H1 (cell line): ENCODE measurements around the gene CEP41. TPM values are rescaled to one million over a fixed set of nuclear protein-coding genes. Genes with fewer than 3 reads are reported as not detected.

ENCODE experiments used
- CTCF ChIA-PET: fragments of 300-600 bp; sonication (Branson Sonifier 250); formaldehyde crosslinking; loops from one replicate; lab custom pipeline; 2021; ENCODE audit not compliant: partially characterized antibody; lab: Charles Lee
- POLR2A ChIA-PET: fragments of 300-600 bp; sonication (Branson Sonifier 250); formaldehyde crosslinking; loops from one replicate; lab custom pipeline; 2021; ENCODE audit warnings: inconsistent platforms; ENCODE audit not compliant: partially characterized antibody; lab: Charles Lee
- DNase-seq, 2 experiments: peaks; one replicate each; pipeline versions ENCODE4 v3.0.0 to v3.0.0-alpha.2; 2010 to 2022; ENCODE audit warnings: low spot score in 2 of 2, low read depth in 1 of 2, mixed read lengths in 1 of 2
- FAIRE-seq: peaks from 2 replicates; lab custom pipeline; 2011; peaks lifted over from hg19 to GRCh38; lab: Jason Lieb, UNC
- H2AFZ ChIP-seq: 2 replicates; pipeline ENCODE4 v1.8.1; 2012; ENCODE audit warnings: low read length, inconsistent platforms
- H2AK5ac ChIP-seq: 2 replicates; pipeline ENCODE4 v1.6.1; 2013; ENCODE audit warnings: low read depth, low read length
- H2BK120ac ChIP-seq: replicated peaks from 2 replicates; pipeline ENCODE3; 2013; ENCODE audit warnings: low read depth, low read length, inconsistent platforms
- H2BK12ac ChIP-seq: 2 replicates; pipeline ENCODE4 v1.6.1; 2013; ENCODE audit warnings: low read depth, low read length
- H2BK15ac ChIP-seq: 2 replicates; pipeline ENCODE4 v1.6.1; 2013; ENCODE audit warnings: low read length
- H2BK20ac ChIP-seq: 2 replicates; pipeline ENCODE4 v1.6.1; 2013; ENCODE audit warnings: low read length
- H2BK5ac ChIP-seq: 2 replicates; pipeline ENCODE4 v1.6.1; 2013; ENCODE audit warnings: low read depth, low read length
- H3K14ac ChIP-seq: 2 replicates; pipeline ENCODE4 v1.6.1; 2013; ENCODE audit warnings: inconsistent platforms; ENCODE audit not compliant: insufficient read length
- H3K18ac ChIP-seq: 2 replicates; pipeline ENCODE4 v1.6.1; 2013; ENCODE audit warnings: low read length; ENCODE audit errors: extremely low read depth
- H3K23ac ChIP-seq: 2 replicates; pipeline ENCODE4 v1.6.1; 2013; ENCODE audit warnings: inconsistent platforms; ENCODE audit not compliant: insufficient read length
- H3K23me2 ChIP-seq: 2 replicates; pipeline ENCODE4 v1.6.1; 2013; ENCODE audit warnings: low read depth, low read length
- H3K27ac ChIP-seq: 2 replicates; pipeline ENCODE4 v1.6.1; 2011; ENCODE audit warnings: low read depth, low read length, inconsistent platforms
- H3K27me3 ChIP-seq, 4 experiments: replicated peaks in 1 of 4; 1 replicate in 1 of 4; 2 replicates in 3 of 4; pipeline versions ENCODE4 v1.6.1 to v1.8.1; 2011 to 2013; ENCODE audit warnings: low read length in 3 of 4, mild to moderate bottlenecking in 3 of 4, inconsistent platforms in 2 of 4, mixed read lengths in 2 of 4, moderate library complexity in 1 of 4; ENCODE audit not compliant: control insufficient read depth in 3 of 4, insufficient read depth in 3 of 4; ENCODE audit errors: extremely low read depth in 1 of 4
- H3K36me3 ChIP-seq, 4 experiments: 2 replicates each; pipeline versions ENCODE4 v1.6.1 to v1.8.1; 2011 to 2013; ENCODE audit warnings: mild to moderate bottlenecking in 4 of 4, low read length in 3 of 4, moderate library complexity in 2 of 4, control low read depth in 1 of 4, inconsistent platforms in 1 of 4; ENCODE audit not compliant: insufficient read depth in 4 of 4, control insufficient read depth in 2 of 4
- H3K4ac ChIP-seq: replicated peaks from 2 replicates; pipeline ENCODE3; 2013; ENCODE audit warnings: low read length, low read depth, mixed read lengths, inconsistent platforms; ENCODE audit not compliant: insufficient read length
- H3K4me1 ChIP-seq, 4 experiments: replicated peaks in 1 of 4; 1 replicate in 1 of 4; 2 replicates in 3 of 4; pipeline versions ENCODE4 v1.6.1 to v1.8.1; 2011 to 2013; ENCODE audit warnings: low read length in 3 of 4, inconsistent platforms in 2 of 4, mixed read lengths in 1 of 4; ENCODE audit not compliant: insufficient read depth in 4 of 4, control insufficient read depth in 3 of 4
- H3K4me2 ChIP-seq, 2 experiments: 2 replicates each; pipeline versions ENCODE4 v1.6.1 to v1.8.1; 2011 to 2013; ENCODE audit warnings: low read depth in 2 of 2, low read length in 2 of 2, control low read depth in 1 of 2, inconsistent platforms in 1 of 2, mild to moderate bottlenecking in 1 of 2; ENCODE audit not compliant: insufficient read depth in 1 of 2
- H3K4me3 ChIP-seq, 4 experiments: fragments of 200-600, 300-600 bp in 1 of 4; sonication (generic), shearing (Covaris generic), sonication (Bioruptor Twin) in 1 of 4; 2 replicates each; pipeline versions ENCODE4 v1.5.1 to v1.8.1; 2011 to 2016; ENCODE audit warnings: low read length in 4 of 4, low read depth in 3 of 4, control low read depth in 2 of 4, inconsistent platforms in 2 of 4, mild to moderate bottlenecking in 2 of 4, mixed read lengths in 1 of 4, moderate library complexity in 1 of 4; ENCODE audit not compliant: insufficient read depth in 2 of 4; ENCODE audit errors: extremely low read depth in 1 of 4
- H3K56ac ChIP-seq: replicated peaks from 2 replicates; pipeline ENCODE3; 2013; ENCODE audit warnings: low read depth, mild to moderate bottlenecking, mixed read lengths, low read length, inconsistent platforms; ENCODE audit not compliant: insufficient read length
- H3K79me1 ChIP-seq: 2 replicates; pipeline ENCODE4 v1.6.1; 2013; ENCODE audit warnings: low read depth, low read length, control low read depth
- H3K79me2 ChIP-seq, 2 experiments: 2 replicates each; pipeline versions ENCODE4 v1.6.1 to v1.8.1; 2012 to 2013; ENCODE audit warnings: low read length in 2 of 2, mild to moderate bottlenecking in 2 of 2, inconsistent platforms in 1 of 2; ENCODE audit not compliant: insufficient read depth in 2 of 2, control insufficient read depth in 1 of 2
- H3K9ac ChIP-seq, 4 experiments: replicated peaks in 1 of 4; 1 replicate in 1 of 4; 2 replicates in 3 of 4; pipeline versions ENCODE4 v1.6.1 to v1.8.1; 2011 to 2013; ENCODE audit warnings: low read depth in 3 of 4, low read length in 3 of 4, control low read depth in 2 of 4, mild to moderate bottlenecking in 2 of 4, moderate library complexity in 2 of 4, inconsistent platforms in 1 of 4; ENCODE audit errors: extremely low read depth in 1 of 4
- H3K9me3 ChIP-seq, 2 experiments: 2 replicates each; pipeline versions ENCODE4 v1.6.1 to v1.8.1; 2012 to 2013; ENCODE audit warnings: mild to moderate bottlenecking in 2 of 2, moderate library complexity in 2 of 2, control low read depth in 1 of 2, inconsistent platforms in 1 of 2, low read depth in 1 of 2, low read length in 1 of 2, mixed read lengths in 1 of 2; ENCODE audit not compliant: insufficient read depth in 2 of 2
- H4K20me1 ChIP-seq, 2 experiments: replicated peaks in 1 of 2; 2 replicates each; pipeline versions ENCODE3 to v1.8.1; 2011 to 2013; ENCODE audit warnings: inconsistent platforms in 2 of 2, low read length in 2 of 2, mild to moderate bottlenecking in 1 of 2; ENCODE audit not compliant: insufficient read depth in 2 of 2, control insufficient read depth in 1 of 2
- H4K5ac ChIP-seq: 2 replicates; pipeline ENCODE4 v1.6.1; 2013; ENCODE audit warnings: low read length, low read depth, mixed read lengths, inconsistent platforms; ENCODE audit not compliant: insufficient read length
- H4K8ac ChIP-seq: 2 replicates; pipeline ENCODE4 v1.8.0; 2013; ENCODE audit warnings: mild to moderate bottlenecking, moderate library complexity, low read length, inconsistent platforms; ENCODE audit not compliant: insufficient read depth; ENCODE audit errors: extremely low read depth
- H4K91ac ChIP-seq: replicated peaks from 2 replicates; pipeline ENCODE3; 2013; ENCODE audit warnings: low read length, mixed read lengths, inconsistent platforms; ENCODE audit not compliant: insufficient read length
- PHF8 ChIP-seq: fragments of 200-600 bp; sonication (generic); conservative IDR thresholded peaks from 2 replicates; pipeline ENCODE4 v1.7.1; 2012; ENCODE audit warnings: low read depth, mild to moderate bottlenecking, inconsistent platforms, low read length, moderate library complexity
- WGBS, 2 experiments: shearing (Covaris generic) in 1 of 2; methylation state at CpG; one replicate each; pipeline versions ENCODE4 v1.1.6 to v1.1.7; 2013 to 2015; ENCODE audit warnings: low lambda C conversion rate in 2 of 2, mixed read lengths in 2 of 2, inconsistent platforms in 1 of 2, low coverage in 1 of 2, missing lambda C conversion rate in 1 of 2; ENCODE audit not compliant: insufficient replicate concordance in 2 of 2, insufficient coverage in 1 of 2, insufficient read length in 1 of 2; ENCODE audit errors: extremely low coverage in 1 of 2, missing lambda C conversion rate in 1 of 2; 5-methylcytosine and 5-hydroxymethylcytosine counted together
- polyA plus RNA-seq, 7 experiments: library from polyadenylated mRNA; depleted of rRNA in 3 of 7; stranded (reverse) in 5 of 7; unstranded in 2 of 7; fragments of >200 nt in 5 of 7; fragments of 200-250 nt in 2 of 7; gene quantifications; 1 replicate in 5 of 7; 2 replicates in 1 of 7; 4 replicates in 1 of 7; pipeline versions ENCODE4 v1.2.1 to v1.2.3, GENCODE V29; 2011 to 2013; ENCODE audit warnings: missing spikeins in 2 of 7, mixed read lengths in 2 of 7
- total RNA-seq: library from RNA; stranded (reverse); fragmentation: NEBNext Ultra II Directional; extraction: Animal tissue kit (Norgen Biotek cat#: 25700); gene quantifications from 2 replicates; pipeline ENCODE4 v1.2.1, GENCODE V29; 2021

The CEP41 gene
- total and polyA plus RNA-seq, 2 of the 8 experiments (the other 6 are each of a cell fraction or from before 2014, with no cell fraction given) = 9.3 to 12.8 TPM

GRCh38 chr7:130483031-130483430 lies 42.2 kb upstream of the CEP41 start:
- H3K4me1 ChIP-seq = peaks cover 0 to 4% (median 2%) of the 10 kb centered on the region in 4 experiments; a peak in 4 of 7 replicates
- peaks cover 7% of the 10 kb centered on the region for H3K23me2 ChIP-seq
- H3K27ac ChIP-seq = no peak overlapping the region
- no peak overlapping the region for H2BK15ac ChIP-seq
- no peak overlapping the region for H2BK120ac ChIP-seq
- no peak overlapping the region for H3K4me2 ChIP-seq
- no peaks in the 10 kb centered on the region for H3K36me3 ChIP-seq
- no peak overlapping the region for H4K5ac ChIP-seq
- ChIA-PET POLR2A (no interaction called here), CTCF (interaction anchor here (1.1 to 1.7 kb wide), 6 partner anchors 10 to 240 kb away, joined by 3 to 6 read pairs (median 4); partner anchors contain the start of gene CPA1)
- no peak overlapping the region for H2AFZ ChIP-seq
- H2BK20ac ChIP-seq = no peak overlapping the region
- no peaks in the 10 kb centered on the region for H4K20me1 ChIP-seq
- no peaks in the 10 kb centered on the region for H3K9me3 ChIP-seq
- H3K79me2 ChIP-seq = peaks cover 0 to 14% of the 10 kb centered on the region in 2 experiments; a peak in 2 of 4 replicates
- 84% methylated on average over 3 of the region's 3 CpGs; no CpG with 5 or more reads in 1 of the 2 experiments for WGBS, 2 experiments
- FAIRE-seq (no peak), DNase-seq (no peak)
- no peak overlapping the region for H3K18ac ChIP-seq
- no peak overlapping the region for H3K9ac ChIP-seq
- peaks cover 2% of the 10 kb centered on the region; the same call in 1 of the 2 replicates for H3K79me1 ChIP-seq
- no peak overlapping the region for H2AK5ac ChIP-seq
- H3K4me3 ChIP-seq = no peak overlapping the region
- H3K56ac ChIP-seq = no peak overlapping the region
- no peak overlapping the region for H3K4ac ChIP-seq
- peaks cover 0 to 4% (median 0%) of the 10 kb centered on the region in 4 experiments; a peak in 2 of 7 replicates for H3K27me3 ChIP-seq
- TF ChIP-seq PHF8 = no peak
- H2BK12ac ChIP-seq = no peak overlapping the region
- no peak overlapping the region for H4K91ac ChIP-seq
- no peak overlapping the region for H3K14ac ChIP-seq
- H4K8ac ChIP-seq = 0 out of 2 replicates have a peak overlapping the region, but pooled peaks have one; percentile 14
- H2BK5ac ChIP-seq = no peak overlapping the region
- H3K23ac ChIP-seq = no peak overlapping the region
